H4 (cell line): ENCODE measurements around the gene AXIN1. TPM values are rescaled to one million over a fixed set of nuclear protein-coding genes. Genes with fewer than 3 reads are reported as not detected.

Experiments
- DNase-seq: peaks from one replicate; pipeline ENCODE4 v3.0.0-alpha.2; 2015; ENCODE audit warnings: low spot score
- total RNA-seq: library from RNA; depleted of rRNA; stranded (reverse); fragments of >200 nt; shearing (Covaris generic); gene quantifications from 2 replicates; pipeline ENCODE4 v1.2.3, GENCODE V29; 2014

Gene AXIN1
- total RNA-seq, 1 experiment from 2014 or later: 5.6 TPM

DNA sequence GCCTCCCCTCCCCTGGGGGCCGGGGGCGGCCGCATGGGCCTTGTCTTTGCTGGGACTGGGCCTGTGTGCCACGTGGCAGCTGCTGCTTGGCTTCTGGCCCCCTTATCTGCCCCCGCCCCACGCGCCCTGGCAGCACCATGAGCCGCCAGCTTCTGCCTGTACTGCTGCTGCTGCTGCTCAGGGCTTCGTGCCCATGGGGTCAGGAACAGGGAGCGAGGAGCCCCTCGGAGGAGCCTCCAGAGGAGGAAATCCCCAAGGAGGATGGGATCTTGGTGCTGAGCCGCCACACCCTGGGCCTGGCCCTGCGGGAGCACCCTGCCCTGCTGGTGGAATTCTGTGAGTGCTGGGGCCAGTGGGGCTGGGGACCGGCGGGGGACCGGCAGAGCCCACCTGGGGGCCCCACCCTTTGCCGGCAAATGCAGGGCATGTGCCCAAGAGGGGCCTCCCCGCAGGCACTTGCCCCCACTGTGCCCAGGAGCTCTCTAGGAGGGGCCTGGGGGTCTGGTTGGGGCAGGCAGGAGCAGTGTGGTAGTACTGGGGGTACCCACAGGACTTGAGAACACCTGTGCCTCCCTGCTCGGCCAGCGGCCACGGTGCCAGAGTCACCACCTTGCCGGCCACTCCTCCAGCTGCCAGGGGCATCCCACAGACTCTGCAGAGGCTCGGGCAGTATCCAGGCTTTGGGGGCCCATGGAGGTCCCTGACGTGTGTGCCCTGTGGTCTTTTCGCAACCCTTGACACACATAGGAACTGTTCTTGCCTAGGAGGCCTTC is 69.3 kb downstream of the AXIN1 start, which contains the start of gene PDIA2:
TSS of gene PDIA2 (plus strand) at position 132 of the 773 bp plus-strand sequence. CDS start at position 138, 6 bp downstream.
- no peak for DNase-seq

DNA sequence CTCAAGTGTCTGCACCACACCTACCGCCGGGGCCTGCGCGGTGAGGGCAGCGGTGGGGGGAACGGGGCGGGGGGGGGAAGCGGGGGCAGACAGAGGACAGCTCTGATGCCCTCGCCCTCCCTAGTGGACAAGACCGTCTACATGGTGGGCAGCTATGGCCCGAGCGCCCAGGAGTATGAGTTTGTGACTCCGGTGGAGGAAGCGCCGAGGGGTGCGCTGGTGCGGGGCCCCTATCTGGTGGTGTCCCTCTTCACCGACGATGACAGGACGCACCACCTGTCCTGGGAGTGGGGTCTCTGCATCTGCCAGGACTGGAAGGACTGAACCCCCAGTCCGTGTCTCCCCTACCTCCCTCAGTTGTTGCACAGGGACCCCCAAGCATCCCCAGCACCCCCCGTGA is 70.0 kb downstream of the AXIN1 start:
- no peak for DNase-seq

DNA sequence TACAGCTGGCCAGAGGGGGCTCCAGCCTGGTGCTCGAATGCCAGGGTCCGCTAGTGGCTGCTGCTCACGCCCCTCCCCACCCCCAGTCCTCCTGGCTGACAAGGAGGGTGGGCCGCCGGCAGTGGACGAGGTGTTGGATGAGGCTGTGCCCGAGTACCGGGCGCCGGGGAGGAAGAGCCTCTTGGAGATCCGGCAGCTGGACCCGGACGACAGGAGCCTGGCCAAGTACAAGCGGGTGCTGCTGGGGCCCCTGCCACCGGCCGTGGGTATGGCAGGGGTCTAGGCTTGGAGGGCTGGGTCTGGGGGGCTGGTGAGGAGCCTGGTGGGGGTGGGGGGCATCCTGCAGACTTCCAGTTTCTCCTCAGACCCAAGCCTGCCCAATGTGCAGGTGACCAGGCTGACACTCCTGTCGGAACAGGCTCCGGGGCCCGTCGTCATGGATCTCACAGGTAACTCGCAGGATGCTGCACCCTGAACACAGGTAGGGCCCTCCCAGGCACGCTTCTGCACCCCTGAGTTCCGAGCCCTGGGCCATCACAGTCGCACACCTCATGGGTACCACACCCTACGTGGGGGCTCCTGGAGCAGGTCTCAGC is 70.8 kb downstream of the AXIN1 start:
- no peak for DNase-seq

DNA sequence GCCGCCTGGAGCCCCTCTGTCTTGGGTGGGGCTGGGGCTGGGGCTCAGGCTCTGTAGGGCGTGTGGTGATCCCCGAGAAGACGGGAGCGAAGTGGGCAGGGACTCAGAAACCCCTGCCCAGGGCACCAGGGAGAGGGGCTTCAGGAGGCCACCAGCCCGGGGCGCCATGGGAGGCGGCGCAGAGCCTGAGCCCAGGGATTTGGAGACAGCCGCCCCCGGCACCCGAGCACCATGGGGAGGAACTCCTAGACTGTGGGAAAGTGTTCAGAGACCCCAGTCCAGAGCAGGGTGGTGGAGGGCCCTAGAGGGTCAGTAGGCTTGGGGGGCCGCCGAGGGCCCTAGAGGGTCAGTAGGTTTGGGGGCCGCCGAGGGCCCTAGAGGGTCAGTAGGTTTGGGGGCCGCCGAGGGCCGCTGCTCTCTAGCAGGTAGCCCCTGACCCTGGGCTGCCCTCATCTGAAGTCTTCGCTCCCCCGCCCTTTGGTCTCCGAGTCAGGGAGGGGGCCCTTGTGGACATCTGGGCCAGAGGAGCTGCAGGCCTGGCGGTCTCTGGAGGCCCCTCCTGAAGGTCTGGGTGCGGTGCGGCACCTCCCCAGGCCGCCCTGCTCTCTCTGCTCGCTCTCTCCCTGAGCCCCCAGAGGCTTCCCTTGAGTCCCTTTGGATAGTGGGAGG is 71.4 kb downstream of the AXIN1 start:
- no peak for DNase-seq

DNA sequence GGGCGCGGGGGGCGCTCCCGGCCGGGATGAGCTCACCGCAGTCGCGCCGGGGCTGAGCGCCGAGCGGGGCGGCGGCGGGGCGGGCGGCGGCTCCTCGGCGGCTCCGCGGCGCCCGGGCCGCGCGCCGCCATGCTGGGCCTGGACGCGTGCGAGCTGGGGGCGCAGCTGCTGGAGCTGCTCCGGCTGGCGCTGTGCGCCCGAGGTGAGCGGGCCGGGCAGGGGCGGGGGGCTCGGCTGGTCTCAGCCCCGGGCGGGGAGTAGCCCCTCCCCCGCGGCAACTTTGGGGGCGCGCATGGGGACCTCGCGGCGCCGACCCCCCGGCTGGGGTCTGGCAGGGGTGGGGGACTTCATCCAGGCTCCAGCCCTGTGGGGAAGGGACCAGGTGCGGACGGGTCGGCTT is 72.0 kb downstream of the AXIN1 start, which contains the start of gene ARHGDIG:
TSS of gene ARHGDIG (plus strand) at position 40 of the 400 bp plus-strand sequence. CDS start at position 130, 90 bp downstream.
- DNase-seq: no peak

DNA sequence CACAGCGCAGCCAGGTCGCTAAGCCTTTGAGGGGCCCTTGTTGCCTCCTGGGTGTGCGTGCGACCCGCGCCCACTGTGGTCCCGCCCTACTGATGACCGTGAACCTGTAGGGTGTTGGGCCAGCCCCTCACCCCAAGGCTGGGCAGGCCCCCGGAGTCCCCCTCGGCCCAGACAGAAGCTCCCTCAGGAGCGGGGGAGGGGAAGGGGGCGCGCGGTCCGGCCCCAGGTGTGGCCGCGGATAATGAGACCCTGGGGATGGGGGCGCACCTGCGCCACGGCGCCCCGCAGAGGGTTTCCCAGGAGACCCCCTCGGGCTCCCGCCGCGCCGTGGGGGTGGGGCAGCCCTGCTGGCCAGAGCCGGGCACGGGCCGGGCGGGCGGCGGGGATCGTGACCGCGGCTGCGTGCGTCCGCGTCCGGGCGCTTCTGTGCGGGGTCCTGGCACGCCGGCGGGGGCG is 72.5 kb downstream of the AXIN1 start:
- DNase-seq: no peak

DNA sequence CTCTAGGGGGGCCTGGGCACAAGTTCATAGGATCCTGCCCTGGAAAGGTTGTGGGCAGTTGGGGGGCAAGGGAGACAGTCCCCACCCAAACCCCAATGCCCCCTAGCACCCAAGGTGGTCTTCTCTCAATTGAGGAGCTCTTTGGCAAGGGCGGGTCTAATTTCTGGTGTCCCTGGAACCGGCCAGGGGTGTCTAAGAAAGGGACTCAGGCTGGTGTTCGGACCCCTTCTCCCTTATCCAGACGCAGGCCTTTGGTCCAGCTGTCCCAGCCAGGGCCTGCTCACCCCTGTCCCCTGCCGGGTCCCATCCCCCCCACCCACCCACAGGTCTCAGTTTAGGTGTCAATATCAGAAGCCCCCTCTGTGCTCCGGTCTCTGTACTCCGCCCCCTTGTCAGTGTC is 73.0 kb downstream of the AXIN1 start:
- DNase-seq: no peak

DNA sequence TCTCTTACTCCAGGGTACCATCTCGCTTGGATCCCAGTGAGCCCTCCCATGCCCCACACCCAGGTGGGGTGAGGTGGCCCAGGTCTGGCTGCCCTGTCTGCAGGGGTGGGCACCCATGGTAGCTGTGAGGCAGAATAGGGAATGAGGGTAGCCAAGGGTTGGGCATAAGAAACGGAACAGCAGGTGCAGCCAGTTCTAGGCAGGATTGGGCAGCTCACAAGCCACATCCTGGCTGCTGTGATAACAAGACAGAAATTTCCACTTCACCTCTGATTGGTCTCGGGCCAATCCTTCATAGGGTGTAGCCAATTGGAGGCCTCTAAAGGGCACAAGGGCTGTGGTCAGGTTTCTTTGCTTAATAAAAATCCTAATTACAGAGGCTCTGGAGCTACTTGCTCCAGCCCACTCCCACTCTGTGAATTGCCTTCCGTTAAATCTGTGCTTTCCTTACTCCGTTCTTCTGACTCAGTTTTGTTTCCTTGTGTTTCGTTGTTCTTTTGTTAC is 73.6 kb downstream of the AXIN1 start:
- peak; percentile 35 for DNase-seq

DNA sequence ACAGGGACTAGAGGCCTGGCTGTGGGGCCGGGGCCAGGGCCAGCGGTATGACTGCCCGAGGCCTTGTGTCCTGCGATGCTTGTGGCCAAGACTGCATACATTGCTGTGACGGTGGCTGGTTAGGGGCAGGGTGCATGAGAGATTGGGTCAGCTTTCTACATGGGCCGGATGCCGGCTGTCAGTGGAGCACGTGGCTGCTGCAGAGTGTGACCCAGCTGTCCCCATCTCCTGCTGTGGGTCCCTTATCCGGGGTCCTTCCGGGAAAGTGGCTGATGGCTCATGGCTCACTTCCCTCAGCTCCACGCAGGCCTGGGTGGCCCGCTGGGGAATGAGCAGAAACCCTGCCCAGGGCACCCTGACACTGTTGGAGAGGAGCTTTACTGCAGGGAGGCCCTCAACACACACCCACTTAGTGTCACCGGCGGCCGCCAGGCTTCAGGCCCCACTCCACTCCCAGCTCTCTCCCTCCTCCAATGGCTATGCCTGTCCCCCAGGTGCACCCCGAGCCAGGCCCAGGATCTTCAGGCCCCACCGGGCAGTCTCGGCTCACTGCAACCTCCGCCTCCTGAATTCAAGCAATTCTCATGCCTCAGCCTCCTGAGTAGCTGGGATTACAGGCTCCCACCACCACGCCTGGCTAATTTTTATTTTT is 76.0 kb downstream of the AXIN1 start:
- no peak for DNase-seq

DNA sequence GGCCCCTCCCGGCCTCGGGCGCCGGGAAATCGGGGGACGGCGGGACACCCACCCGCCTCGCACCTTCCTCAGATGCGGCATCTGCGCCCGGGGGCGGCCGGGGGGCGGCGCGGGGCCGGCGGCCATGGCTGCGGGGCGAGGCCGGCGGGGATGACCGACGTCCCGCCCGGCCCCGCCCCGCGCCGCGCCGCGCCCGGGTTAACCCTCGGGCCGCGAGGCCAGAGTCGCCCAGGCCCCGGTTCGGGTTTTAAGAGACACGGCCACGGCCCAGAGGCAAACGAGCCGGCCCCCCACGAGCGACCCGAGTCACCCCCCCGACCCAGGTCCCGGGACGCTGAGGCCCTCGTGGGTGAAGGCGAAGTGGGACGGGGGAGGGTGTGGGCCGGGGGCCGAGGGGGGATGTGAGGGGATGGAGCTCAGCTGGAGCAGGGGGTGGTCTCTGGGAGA is 76.7 kb downstream of the AXIN1 start, which contains the start of gene RGS11:
TSS of gene RGS11 (minus strand) at position 159 of the 447 bp plus-strand sequence. CDS start at position 126, 33 bp downstream.
- no peak for DNase-seq

DNA sequence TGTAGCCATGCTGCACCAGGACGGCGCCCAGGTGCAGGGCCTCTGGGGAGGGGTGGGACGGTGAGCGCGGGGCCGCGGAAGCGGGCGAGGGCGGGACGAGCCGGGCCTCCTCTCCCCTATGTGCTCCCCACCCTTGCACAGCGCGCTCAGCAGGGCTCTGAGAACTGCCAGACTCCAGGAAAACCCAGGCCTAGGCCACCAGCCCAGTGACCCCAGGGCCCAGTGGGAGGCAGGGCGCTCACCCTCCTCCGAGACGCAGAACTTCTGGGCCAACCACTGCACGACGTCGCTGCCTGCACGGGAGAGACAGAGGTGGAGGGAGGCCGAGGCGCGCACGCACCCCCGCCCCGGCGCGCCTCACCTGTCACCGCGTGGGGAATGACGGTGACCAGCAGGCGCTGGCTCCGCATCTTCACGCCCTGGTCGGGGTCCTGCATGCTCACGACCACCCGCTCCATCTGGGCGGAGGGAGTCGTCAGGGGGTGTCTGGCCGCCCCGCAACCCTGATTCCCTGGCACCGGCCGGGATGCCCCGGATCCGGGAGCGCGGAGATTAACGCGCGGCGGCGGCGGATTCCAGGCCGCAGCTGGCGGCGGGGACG is 77.4 kb downstream of the AXIN1 start:
- no peak for DNase-seq

DNA sequence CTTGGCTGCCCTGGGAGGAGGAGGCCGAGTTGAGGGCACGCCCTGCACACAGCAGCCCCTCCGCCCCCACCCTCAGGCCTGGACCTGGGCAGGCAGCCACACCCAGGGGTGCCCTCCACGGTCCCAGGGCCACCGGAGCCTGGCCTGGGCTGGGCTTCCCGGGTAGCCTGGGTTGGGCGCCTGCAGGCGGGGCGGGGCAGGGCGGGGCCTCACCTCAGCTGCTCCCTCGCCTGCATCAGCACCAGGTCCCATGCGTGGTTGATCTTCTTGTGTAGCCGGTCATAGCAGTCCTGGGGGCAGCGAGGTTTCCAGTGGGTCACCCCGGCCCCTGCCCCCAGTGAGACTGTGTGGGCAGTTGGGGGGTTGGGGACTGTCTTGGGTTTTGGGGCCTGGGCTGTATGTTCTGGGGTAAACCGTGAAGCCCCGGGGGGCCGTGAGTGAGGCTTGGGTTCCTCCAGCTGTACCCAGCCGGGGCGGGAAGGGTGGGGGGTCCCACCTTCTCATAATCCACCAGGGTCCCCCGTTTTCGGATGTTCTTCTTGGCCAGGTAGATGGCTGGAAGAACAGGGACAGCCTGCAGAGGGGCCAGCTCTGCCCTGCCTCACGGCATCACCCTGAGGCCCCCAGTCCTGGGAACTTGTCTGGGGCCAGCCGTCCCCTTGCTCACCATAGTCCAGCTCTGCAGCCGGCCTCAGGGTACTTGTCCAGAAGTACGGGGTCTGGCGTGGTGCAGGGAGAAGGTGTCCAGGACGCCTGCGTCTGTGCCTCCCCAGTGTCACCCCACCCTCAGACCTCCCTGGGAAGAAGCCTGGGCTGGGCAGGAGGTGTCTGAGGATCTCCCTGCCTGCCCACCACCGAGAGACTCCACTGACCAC is 78.7 kb downstream of the AXIN1 start:
- DNase-seq: no peak

DNA sequence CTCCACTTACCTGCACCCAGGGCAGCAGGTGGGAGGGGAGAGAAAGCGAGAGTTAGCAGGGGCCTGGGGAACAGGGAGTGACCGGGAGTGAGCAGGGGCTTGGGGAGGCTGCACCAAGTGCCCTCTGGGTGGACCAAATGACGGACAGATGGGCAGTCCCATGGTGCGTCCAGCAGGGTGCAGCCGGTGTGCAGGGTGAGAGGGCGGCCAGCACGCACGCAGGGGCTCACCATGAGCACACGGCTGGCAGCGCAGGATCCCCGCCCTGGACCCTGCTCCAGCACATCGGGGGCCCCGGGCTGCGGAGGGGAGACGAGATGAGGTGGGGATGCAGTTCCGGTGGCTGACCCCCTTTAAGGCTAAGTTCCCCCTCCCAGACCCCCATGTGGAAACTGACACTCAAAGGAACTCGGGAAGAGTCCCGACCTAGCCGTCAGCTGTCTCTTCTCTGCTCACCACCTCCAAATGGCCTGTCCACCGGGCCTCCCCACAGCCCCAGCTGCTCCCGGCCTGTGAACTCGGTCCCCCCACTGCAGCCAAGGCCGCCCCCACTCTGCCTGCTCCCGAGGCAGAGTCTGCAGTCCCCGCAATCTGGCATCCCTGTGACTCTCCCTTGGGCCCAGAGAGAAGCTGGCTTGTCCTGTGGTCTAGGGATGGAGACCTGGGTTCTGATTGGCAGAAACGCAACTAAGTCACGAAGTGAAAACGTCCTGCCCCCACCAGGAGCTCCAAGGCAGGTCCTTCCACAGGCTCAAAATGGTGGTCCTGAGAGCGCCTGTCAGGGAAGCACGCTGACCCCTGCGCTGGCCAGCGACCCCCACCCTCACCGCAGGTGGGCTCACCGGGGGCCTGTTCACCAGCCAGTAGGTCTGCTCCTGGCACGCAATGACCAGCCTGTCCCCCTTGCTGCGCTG is 79.6 kb downstream of the AXIN1 start:
- no peak for DNase-seq

DNA sequence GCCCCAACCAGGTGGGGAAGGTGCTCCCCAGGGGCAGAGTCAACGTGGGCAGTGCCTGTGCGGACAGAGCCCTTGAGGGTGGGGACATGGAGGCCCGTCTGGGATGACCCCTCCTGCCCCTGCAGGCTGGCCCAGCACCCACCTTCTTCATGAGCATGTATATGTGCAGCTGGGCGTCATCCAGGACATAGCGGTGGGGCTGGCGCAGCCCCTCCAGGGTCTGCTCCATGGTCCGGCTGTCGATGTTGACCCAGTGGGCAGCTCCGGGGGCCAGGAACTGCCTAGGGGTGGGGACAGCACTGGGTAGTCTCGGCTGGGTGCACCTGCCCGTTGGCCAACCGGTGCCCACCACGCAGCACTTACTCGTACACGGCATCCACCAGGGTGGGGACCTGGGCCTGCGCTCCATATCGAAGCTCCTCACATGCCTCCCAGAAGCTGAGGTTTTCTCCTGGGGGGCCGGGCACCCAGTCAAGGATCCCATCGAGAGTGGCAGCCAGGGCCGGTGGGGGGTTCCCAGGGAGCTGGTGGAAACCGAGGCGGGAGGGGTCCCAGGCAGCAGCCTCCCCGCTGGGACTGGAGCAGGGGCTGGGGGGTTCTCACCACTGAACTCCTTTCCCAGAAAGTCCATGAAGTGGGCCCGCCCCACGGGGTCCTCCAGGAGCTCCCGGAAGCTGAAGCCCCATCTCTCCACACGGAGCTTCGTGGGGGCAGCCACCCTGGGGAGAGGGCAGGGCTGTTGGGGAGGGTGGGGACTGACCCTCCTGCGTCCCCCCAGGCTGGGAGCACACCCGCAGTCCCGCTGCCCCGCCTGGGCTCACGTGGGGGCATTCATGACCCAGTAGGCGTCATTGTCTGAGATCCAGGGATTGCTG is 81.9 kb downstream of the AXIN1 start:
- DNase-seq: no peak

DNA sequence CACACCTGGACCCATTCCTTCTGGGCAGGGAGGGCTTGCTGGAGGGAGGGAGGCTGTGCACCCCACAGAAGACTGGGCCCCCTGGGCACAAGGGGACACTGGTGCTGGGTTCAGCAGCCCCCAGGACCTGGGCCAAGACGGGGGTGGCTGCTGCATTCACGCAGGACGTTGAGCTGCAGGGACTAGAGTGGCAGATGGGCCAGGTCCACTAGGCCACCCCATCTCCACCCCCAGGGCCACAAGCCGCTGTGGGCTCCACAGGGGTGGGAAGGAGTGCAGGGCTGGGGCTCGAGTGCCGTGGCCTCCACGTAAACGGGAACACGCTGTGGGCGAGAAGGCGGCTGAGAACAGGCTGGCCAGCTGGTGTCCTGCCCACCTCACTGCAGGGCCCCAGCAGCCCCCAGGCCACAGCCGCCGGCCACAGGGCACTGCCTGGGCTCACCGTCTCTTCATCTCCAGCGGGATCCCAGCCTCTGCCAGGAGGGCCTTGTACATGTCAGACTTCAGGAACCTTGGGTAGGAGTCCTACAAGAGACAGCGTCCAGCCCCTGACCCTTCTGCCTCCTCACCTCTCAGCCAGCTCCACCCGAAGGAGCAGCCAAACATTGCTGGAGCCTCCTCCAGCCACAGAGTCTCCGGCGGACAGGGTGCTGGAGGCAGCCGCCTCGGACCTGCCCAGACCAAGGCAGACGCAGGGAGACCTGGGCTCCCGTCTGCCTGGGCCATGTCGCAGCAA is 83.3 kb downstream of the AXIN1 start:
- DNase-seq: no peak

DNA sequence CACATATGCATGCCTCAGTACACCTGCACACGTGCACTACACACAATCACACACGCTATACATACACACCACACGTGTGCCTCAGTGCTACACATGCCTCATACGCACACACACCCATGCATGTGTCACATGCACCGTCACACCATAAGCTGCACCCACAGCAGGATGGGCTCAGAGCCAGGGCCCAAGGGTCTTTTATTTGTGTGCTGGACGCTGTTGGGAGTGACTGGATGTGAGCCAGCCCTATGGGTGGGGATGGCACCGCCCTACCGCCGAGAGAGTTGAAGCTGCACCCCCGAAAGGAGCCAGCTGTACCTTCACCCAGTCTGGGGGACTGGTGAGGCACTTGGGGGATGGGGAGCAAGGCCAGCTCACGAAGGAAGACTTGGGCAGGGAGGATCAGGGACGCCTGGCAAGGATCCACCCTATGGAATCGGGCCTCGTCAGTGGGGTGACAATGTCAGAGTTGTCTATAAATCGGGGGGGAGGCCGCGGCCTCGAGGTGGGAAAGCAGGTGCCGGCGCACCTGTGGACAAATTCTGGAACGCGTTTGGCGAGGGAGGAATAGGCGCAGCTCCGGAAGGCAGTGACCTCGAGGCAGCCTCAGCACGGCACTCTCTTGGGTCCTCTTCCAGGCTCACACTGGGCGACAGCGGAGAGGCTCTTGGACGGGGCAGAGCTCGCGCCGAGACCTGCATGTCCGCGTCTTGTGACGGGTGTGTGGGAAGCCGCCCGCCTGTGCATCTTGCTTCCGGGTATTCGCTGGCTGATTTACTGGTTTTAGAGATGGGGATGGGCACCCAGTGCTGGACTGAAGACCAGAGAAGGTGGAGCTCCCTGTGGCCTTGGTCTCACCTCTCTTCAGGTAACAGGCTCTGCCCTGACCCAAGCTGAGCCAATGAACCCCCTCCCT is 84.1 kb downstream of the AXIN1 start:
- no peak for DNase-seq
